HCT116 (cell line): ENCODE data around the gene SLC35F2. TPM values are rescaled to one million over a fixed set of nuclear protein-coding genes. Genes with fewer than 3 reads are reported as not detected.

Experiments
- ATAC-seq: fragments of 200-7000 bp; cut with Tn5 transposase; 2 replicates; pipeline ENCODE4 v1.9.1; 2020; ENCODE audit warnings: mild to moderate bottlenecking, moderate library complexity
- BruUV-seq: library from RNA; stranded (reverse); fragments of 400-500 nt; replicated peaks from 2 replicates; lab custom pipeline; 2021; lab: Mats Ljungman, UMichigan
- CTCF ChIA-PET: fragments of 300-600 bp; sonication (Branson Sonifier 250); formaldehyde crosslinking; loops from one replicate; lab custom pipeline; 2021; ENCODE audit warnings: antibody characterized with exemption; lab: Charles Lee
- POLR2A ChIA-PET: fragments of 300-600, 350-600 bp; sonication (Branson Sonifier 250); formaldehyde crosslinking; loops from one replicate; lab custom pipeline; 2021; ENCODE audit warnings: antibody characterized with exemption; lab: Charles Lee
- RAD21 ChIA-PET, 2 experiments: fragments of 300-600 bp; sonication (Branson Sonifier 250); formaldehyde crosslinking; loops; one replicate each; lab custom pipeline; 2023; ENCODE audit warnings: low total read pairs in 2 of 2; ENCODE audit not compliant: uncharacterized antibody in 2 of 2, unreplicated experiment in 2 of 2, low non-redundant PET in 1 of 2; lab: Charles Lee
- DNase-seq: peaks from one replicate; pipeline ENCODE4 v3.0.0-alpha.2; 2010; ENCODE audit warnings: low read depth, low spot score
- H2AFZ ChIP-seq: fragments of 200-600 bp; shearing (Covaris generic), sonication (generic); 2 replicates; pipeline ENCODE4 v1.6.1; 2017; ENCODE audit warnings: low read depth, mixed run types, mixed read lengths, antibody characterized with exemption, low read length; ENCODE audit not compliant: poor library complexity, severe bottlenecking
- H3K27ac ChIP-seq: 2 replicates; pipeline ENCODE4 v1.5.1; 2012; ENCODE audit warnings: low read depth, low read length
- H3K27me3 ChIP-seq: fragments of 200-600 bp; sonication (generic); 2 replicates; pipeline ENCODE4 v1.6.1; 2016; ENCODE audit warnings: mixed run types, low read length, mixed read lengths; ENCODE audit not compliant: insufficient read depth
- H3K36me3 ChIP-seq, 2 experiments: fragments of 200-500 bp in 1 of 2; fragments of 200-600 bp in 1 of 2; sonication (Bioruptor generic) in 1 of 2; sonication (generic) in 1 of 2; 2 replicates each; pipeline versions ENCODE4 v1.5.1 to v1.6.1; 2014 to 2016; ENCODE audit warnings: low read length in 2 of 2, inconsistent platforms in 1 of 2, mixed read lengths in 1 of 2, mixed run types in 1 of 2; ENCODE audit not compliant: insufficient read depth in 2 of 2, control insufficient read depth in 1 of 2
- H3K4me1 ChIP-seq, 2 experiments: fragments of 200-600 bp in 1 of 2; sonication (generic) in 1 of 2; 2 replicates each; pipeline versions ENCODE4 v1.5.1 to v1.6.1; 2012 to 2017; ENCODE audit warnings: low read length in 2 of 2, inconsistent platforms in 1 of 2, mild to moderate bottlenecking in 1 of 2, mixed read lengths in 1 of 2, mixed run types in 1 of 2, moderate library complexity in 1 of 2; ENCODE audit not compliant: insufficient read depth in 2 of 2, control insufficient read depth in 1 of 2
- H3K4me2 ChIP-seq: fragments of 200-600 bp; sonication (generic); 2 replicates; pipeline ENCODE4 v1.6.1; 2017; ENCODE audit warnings: mixed run types, low read length, mixed read lengths
- H3K4me3 ChIP-seq, 2 experiments: fragments of 200-600 bp in 1 of 2; sonication (generic) in 1 of 2; replicated peaks in 1 of 2; 2 replicates each; pipeline ENCODE4 v1.5.1; 2011 to 2016; ENCODE audit warnings: low read length in 2 of 2, control low read depth in 1 of 2, low read depth in 1 of 2, mild to moderate bottlenecking in 1 of 2, mixed read lengths in 1 of 2, mixed run types in 1 of 2
- H3K79me2 ChIP-seq: fragments of 200-600 bp; sonication (generic); 2 replicates; pipeline ENCODE4 v1.6.1; 2017; ENCODE audit warnings: mild to moderate bottlenecking, mixed run types, low read length, moderate library complexity, mixed read lengths; ENCODE audit not compliant: insufficient read depth
- H3K9ac ChIP-seq: fragments of 200-600 bp; sonication (generic); 2 replicates; pipeline ENCODE4 v1.6.1; 2016; ENCODE audit warnings: low read length, mixed read lengths
- H3K9me2 ChIP-seq: fragments of 200-600 bp; sonication (generic), shearing (Covaris generic); 2 replicates; pipeline ENCODE4 v1.6.1; 2017; ENCODE audit warnings: mixed run types, mild to moderate bottlenecking, moderate library complexity; ENCODE audit not compliant: insufficient read depth
- H3K9me3 ChIP-seq, 2 experiments: fragments of 200-500 bp in 1 of 2; fragments of 200-600 bp in 1 of 2; sonication (Bioruptor generic) in 1 of 2; sonication (generic) in 1 of 2; 2 replicates each; pipeline ENCODE4 v1.6.1; 2014 to 2017; ENCODE audit warnings: low read length in 2 of 2, mixed read lengths in 2 of 2, inconsistent platforms in 1 of 2, low read depth in 1 of 2, mild to moderate bottlenecking in 1 of 2, mixed run types in 1 of 2, moderate library complexity in 1 of 2; ENCODE audit not compliant: control insufficient read depth in 1 of 2, insufficient read depth in 1 of 2
- H4K20me1 ChIP-seq: fragments of 200-600 bp; sonication (generic), shearing (Covaris generic); 2 replicates; pipeline ENCODE4 v1.6.1; 2017; ENCODE audit warnings: mixed run types, mild to moderate bottlenecking, moderate library complexity; ENCODE audit not compliant: insufficient read depth
- ATF3 ChIP-seq: IDR thresholded peaks from 2 replicates; pipeline ENCODE4 v1.6.1; 2012
- CBX3 ChIP-seq: IDR thresholded peaks from 2 replicates; pipeline ENCODE4 v1.6.1; 2012; ENCODE audit warnings: low read depth
- EGR1 ChIP-seq: IDR thresholded peaks from 2 replicates; pipeline ENCODE4 v1.6.1; 2012; ENCODE audit warnings: low read depth
- FOSL1 ChIP-seq: IDR thresholded peaks from 2 replicates; pipeline ENCODE4 v1.6.1; 2012; ENCODE audit warnings: low read depth
- POLR2A ChIP-seq: IDR thresholded peaks from 2 replicates; pipeline ENCODE4 v1.7.0; 2011; ENCODE audit warnings: borderline replicate concordance; ENCODE audit not compliant: insufficient read depth, insufficient read length; ENCODE audit errors: extremely low read depth
- RAD21 ChIP-seq: IDR thresholded peaks from 2 replicates; pipeline ENCODE4 v1.6.1; 2012; ENCODE audit warnings: low read depth, mild to moderate bottlenecking
- SIN3A ChIP-seq: IDR thresholded peaks from 2 replicates; pipeline ENCODE4 v1.6.1; 2012; ENCODE audit warnings: low read depth
- SRF ChIP-seq: IDR thresholded peaks from 2 replicates; pipeline ENCODE4 v1.6.1; 2012; ENCODE audit warnings: low read depth
- YY1 ChIP-seq: IDR thresholded peaks from 2 replicates; pipeline ENCODE4 v1.6.1; 2011; ENCODE audit warnings: low read length, low read depth, moderate library complexity, mild to moderate bottlenecking; ENCODE audit not compliant: insufficient replicate concordance; ENCODE audit errors: extremely low read depth
- ZFX ChIP-seq: fragments of 450-650 bp; IDR thresholded peaks from 2 replicates; pipeline ENCODE4 v1.6.1; 2017
- ZNF274 ChIP-seq: fragments of 200-500 bp; sonication (Bioruptor generic); IDR thresholded peaks from 2 replicates; pipeline ENCODE4 v1.6.1; 2014; ENCODE audit warnings: mild to moderate bottlenecking, low read depth, low read length, inconsistent platforms
- intact Hi-C: fragments of 100-400 bp; cut with micrococcal nuclease; formaldehyde crosslinking; loops from 2 replicates; pipeline ENCODE4 v1.10.0; 2022
- total RNA-seq: library from RNA; stranded (reverse); gene quantifications from one replicate; pipeline ENCODE4 v1.2.1, GENCODE V29; 2021; ENCODE audit not compliant: unreplicated experiment
- TF ChIP-seq, protein P1 (sequence below): IDR thresholded peaks from 2 replicates; pipeline ENCODE4 v1.6.1; 2012; ENCODE audit warnings: low read depth

Gene SLC35F2
- total RNA-seq, 1 experiment from 2014 or later: 53.5 TPM

GRCh38 chr11:107810875-107811274 is 47.7 kb downstream of the SLC35F2 start:
- no peaks in the 10 kb centered on the region for H3K9me3 ChIP-seq
- no peaks in the 10 kb centered on the region for H3K9me2 ChIP-seq
- no peak overlapping the region for H3K4me2 ChIP-seq
- ATAC-seq (no peak), DNase-seq (no peak)
- no peaks in the 10 kb centered on the region for H3K27me3 ChIP-seq
- no peak overlapping the region for H3K27ac ChIP-seq
- TF ChIP-seq FOSL1: no peak
- no peak for TF ChIP-seq YY1
- TF ChIP-seq CBX3: no peak
- no peak for TF ChIP-seq POLR2A
- TF ChIP-seq SRF: no peak
- TF ChIP-seq ATF3: no peak
- TF ChIP-seq EGR1: no peak
- TF ChIP-seq, protein P1, sequence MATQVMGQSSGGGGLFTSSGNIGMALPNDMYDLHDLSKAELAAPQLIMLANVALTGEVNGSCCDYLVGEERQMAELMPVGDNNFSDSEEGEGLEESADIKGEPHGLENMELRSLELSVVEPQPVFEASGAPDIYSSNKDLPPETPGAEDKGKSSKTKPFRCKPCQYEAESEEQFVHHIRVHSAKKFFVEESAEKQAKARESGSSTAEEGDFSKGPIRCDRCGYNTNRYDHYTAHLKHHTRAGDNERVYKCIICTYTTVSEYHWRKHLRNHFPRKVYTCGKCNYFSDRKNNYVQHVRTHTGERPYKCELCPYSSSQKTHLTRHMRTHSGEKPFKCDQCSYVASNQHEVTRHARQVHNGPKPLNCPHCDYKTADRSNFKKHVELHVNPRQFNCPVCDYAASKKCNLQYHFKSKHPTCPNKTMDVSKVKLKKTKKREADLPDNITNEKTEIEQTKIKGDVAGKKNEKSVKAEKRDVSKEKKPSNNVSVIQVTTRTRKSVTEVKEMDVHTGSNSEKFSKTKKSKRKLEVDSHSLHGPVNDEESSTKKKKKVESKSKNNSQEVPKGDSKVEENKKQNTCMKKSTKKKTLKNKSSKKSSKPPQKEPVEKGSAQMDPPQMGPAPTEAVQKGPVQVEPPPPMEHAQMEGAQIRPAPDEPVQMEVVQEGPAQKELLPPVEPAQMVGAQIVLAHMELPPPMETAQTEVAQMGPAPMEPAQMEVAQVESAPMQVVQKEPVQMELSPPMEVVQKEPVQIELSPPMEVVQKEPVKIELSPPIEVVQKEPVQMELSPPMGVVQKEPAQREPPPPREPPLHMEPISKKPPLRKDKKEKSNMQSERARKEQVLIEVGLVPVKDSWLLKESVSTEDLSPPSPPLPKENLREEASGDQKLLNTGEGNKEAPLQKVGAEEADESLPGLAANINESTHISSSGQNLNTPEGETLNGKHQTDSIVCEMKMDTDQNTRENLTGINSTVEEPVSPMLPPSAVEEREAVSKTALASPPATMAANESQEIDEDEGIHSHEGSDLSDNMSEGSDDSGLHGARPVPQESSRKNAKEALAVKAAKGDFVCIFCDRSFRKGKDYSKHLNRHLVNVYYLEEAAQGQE: no peak
- no peak for TF ChIP-seq ZFX
- no peak for TF ChIP-seq SIN3A
- TF ChIP-seq ZNF274: no peak
- TF ChIP-seq RAD21: no peak
- CTCF ChIA-PET: interaction anchor here (1.4 kb wide), 1 partner anchor 11 kb away, joined by 3 read pairs; no protein-coding TSS in a partner anchor
- H3K9ac ChIP-seq: no peak overlapping the region
- H2AFZ ChIP-seq: no peak overlapping the region
- H3K4me3 ChIP-seq: no peak overlapping the region
- no TSS peak for BruUV-seq
- no peaks in the 10 kb centered on the region for H4K20me1 ChIP-seq
- H3K36me3 ChIP-seq: peaks cover 5 to 9% of the 10 kb centered on the region in 2 experiments; a peak in 3 of 4 replicates
- RAD21 ChIA-PET: no interaction called here
- intact Hi-C loops: no loop called here
- H3K4me1 ChIP-seq: no peaks in the 10 kb centered on the region
- POLR2A ChIA-PET: no interaction called here
- H3K79me2 ChIP-seq: peaks cover 21% of the 10 kb centered on the region; the same call in 1 of the 2 replicates
